ENCODE measurements around the gene IFFO2.

Gene IFFO2

GRCh38 chr1:18956193-18957135 is at the start of gene IFFO2:
IFFO2 (minus strand) TSS chr1:18956676; CDS start chr1:18956332, 344 bp downstream.
- DNase-seq (ENCODE audit: low read depth in 2 of 2): peak; percentile 96 to 97

- DNase-seq (ENCODE audit: low read depth in 2 of 2): no peak
Measured at GRCh38 chr1:19006000-19006399, 49.5 kb upstream of the IFFO2 start.

GRCh38 chr1:19003371-19004290 is 47.2 kb upstream of the IFFO2 start:
- no peak for DNase-seq (ENCODE audit: low read depth in 2 of 2)

- DNase-seq (ENCODE audit: low read depth in 2 of 2): no peak
Measured at GRCh38 chr1:19000065-19000464, 43.6 kb upstream of the IFFO2 start.

GRCh38 chr1:18999359-18999758 is 42.9 kb upstream of the IFFO2 start:
- no peak for DNase-seq (ENCODE audit: low read depth in 2 of 2)

GRCh38 chr1:18998016-18998724 is 41.7 kb upstream of the IFFO2 start:
- no peak for DNase-seq (ENCODE audit: low read depth in 2 of 2)

- DNase-seq (ENCODE audit: low read depth in 2 of 2): no peak
Measured at GRCh38 chr1:18997508-18997907, 41.0 kb upstream of the IFFO2 start.

GRCh38 chr1:18996548-18997177 is 40.2 kb upstream of the IFFO2 start:
- DNase-seq (ENCODE audit: low read depth in 2 of 2): no peak

- DNase-seq (ENCODE audit: low read depth in 2 of 2): no peak
Measured at GRCh38 chr1:18994381-18994780, 37.9 kb upstream of the IFFO2 start.

- no peak for DNase-seq (ENCODE audit: low read depth in 2 of 2)
Measured at GRCh38 chr1:18992646-18993045, 36.2 kb upstream of the IFFO2 start.

GRCh38 chr1:18991585-18991984 is 35.1 kb upstream of the IFFO2 start:
- DNase-seq (ENCODE audit: low read depth in 2 of 2): no peak

GRCh38 chr1:18989896-18990295 is 33.4 kb upstream of the IFFO2 start:
- no peak for DNase-seq (ENCODE audit: low read depth in 2 of 2)

GRCh38 chr1:18989176-18989799 is 32.8 kb upstream of the IFFO2 start:
- no peak for DNase-seq (ENCODE audit: low read depth in 2 of 2)

- no peak for DNase-seq (ENCODE audit: low read depth in 2 of 2)
Measured at GRCh38 chr1:18981242-18981641, 24.8 kb upstream of the IFFO2 start.

- no peak for DNase-seq (ENCODE audit: low read depth in 2 of 2)
Measured at GRCh38 chr1:18978706-18979105, 22.2 kb upstream of the IFFO2 start.

GRCh38 chr1:18977428-18977827 is 21.0 kb upstream of the IFFO2 start:
- DNase-seq (ENCODE audit: low read depth in 2 of 2): no peak

GRCh38 chr1:18976096-18976495 is 19.6 kb upstream of the IFFO2 start:
- DNase-seq (ENCODE audit: low read depth in 2 of 2): no peak

GRCh38 chr1:18974606-18975005 is 18.1 kb upstream of the IFFO2 start:
- no peak for DNase-seq (ENCODE audit: low read depth in 2 of 2)

- no peak for DNase-seq (ENCODE audit: low read depth in 2 of 2)
Measured at GRCh38 chr1:18974005-18974404, 17.5 kb upstream of the IFFO2 start.

GRCh38 chr1:18973446-18973955 is 17.0 kb upstream of the IFFO2 start:
- DNase-seq (ENCODE audit: low read depth in 2 of 2): no peak

- no peak for DNase-seq (ENCODE audit: low read depth in 2 of 2)
Measured at GRCh38 chr1:18972991-18973390, 16.5 kb upstream of the IFFO2 start.

All from activated CD8-positive, alpha-beta memory T cell treated with anti-CD3 and anti-CD28 coated beads for 4 hours (primary cell).